A549 (cell line): Measurements from ENCODE around the gene TRIP13. TPM values are rescaled to one million over a fixed set of nuclear protein-coding genes. Genes with fewer than 3 reads are reported as not detected.

Experiments
- ATAC-seq, 2 experiments: fragments of 200-7000 bp in 1 of 2; fragments of >200 bp in 1 of 2; cut with Nextera tagmentation in 1 of 2; cut with Tn5 transposase in 1 of 2; 3 replicates each; pipeline versions ENCODE4 v1.8.0 to v1.9.1; 2018 to 2020; ENCODE audit warnings: mild to moderate bottlenecking in 1 of 2, moderate library complexity in 1 of 2
- CTCF ChIA-PET: fragments of 300-600 bp; sonication (Branson Sonifier 250); formaldehyde crosslinking; extraction: SDS; loops from one replicate; lab custom pipeline; 2021; ENCODE audit warnings: antibody characterized with exemption, inconsistent platforms; lab: Yijun Ruan, JAX
- POLR2A ChIA-PET: fragments of 350-600 bp; formaldehyde crosslinking; extraction: SDS; loops from one replicate; lab custom pipeline; 2021; ENCODE audit warnings: antibody characterized with exemption, inconsistent platforms; lab: Yijun Ruan, JAX
- DNase-seq, 2 experiments: peaks; one replicate each; pipeline versions ENCODE4 v3.0.0 to v3.0.0-alpha.2; 2011 to 2016; ENCODE audit warnings: low read depth in 1 of 2, low spot score in 1 of 2
- FAIRE-seq: peaks from 2 replicates; lab custom pipeline; 2011; peaks lifted over from hg19 to GRCh38; lab: Jason Lieb, UNC
- H3K27ac ChIP-seq, 2 experiments: fragments of >200 bp; sonication (Bioruptor Twin); formaldehyde crosslinking; 3 replicates each; pipeline ENCODE4 v1.5.1; 2016 to 2017
- H3K4me1 ChIP-seq: fragments of >200 bp; sonication (Bioruptor Twin); formaldehyde crosslinking; 3 replicates; pipeline ENCODE4 v1.6.1; 2016
- H3K4me2 ChIP-seq: fragments of >200 bp; sonication (Bioruptor Twin); formaldehyde crosslinking; 3 replicates; pipeline ENCODE4 v1.6.1; 2016
- H3K4me3 ChIP-seq: fragments of >200 bp; sonication (Bioruptor Twin); formaldehyde crosslinking; 3 replicates; pipeline ENCODE4 v1.5.1; 2016
- H3K9me3 ChIP-seq: fragments of >200 bp; sonication (Bioruptor Twin); formaldehyde crosslinking; 3 replicates; pipeline ENCODE4 v1.6.1; 2016
- CEBPB ChIP-seq, 2 experiments: fragments of >200 bp in 1 of 2; sonication (Bioruptor Twin) in 1 of 2; formaldehyde crosslinking in 1 of 2; IDR thresholded peaks; 2 replicates each; pipeline ENCODE4 v1.6.1; 2012 to 2016
- CHD2 ChIP-seq: fragments of 150-350 bp; IDR thresholded peaks from 2 replicates; pipeline ENCODE4 v1.6.1; 2014; ENCODE audit warnings: low read length; ENCODE audit not compliant: partially characterized antibody
- CTCF ChIP-seq: fragments of >200 bp; sonication (Bioruptor Twin); formaldehyde crosslinking; IDR thresholded peaks from 3 replicates; pipeline ENCODE4 v1.5.1; 2016
- E2F6 ChIP-seq: IDR thresholded peaks from 2 replicates; pipeline ENCODE4 v1.6.1; 2012; ENCODE audit warnings: low read depth, borderline replicate concordance
- EP300 ChIP-seq, 2 experiments: fragments of >200 bp; sonication (Bioruptor Twin); formaldehyde crosslinking; IDR thresholded peaks; 2 replicates in 1 of 2; 3 replicates in 1 of 2; pipeline ENCODE4 v1.6.1; 2016 to 2017
- ESRRA ChIP-seq: fragments of 150-350 bp; IDR thresholded peaks from 2 replicates; pipeline ENCODE4 v1.6.1; 2014; ENCODE audit warnings: mild to moderate bottlenecking, low read length, borderline replicate concordance
- FOSL2 ChIP-seq, 2 experiments: fragments of 450-650 bp in 1 of 2; fragments of >200 bp in 1 of 2; sonication (Bioruptor Twin) in 1 of 2; formaldehyde crosslinking; IDR thresholded peaks; 2 replicates each; pipeline versions ENCODE4 v1.5.0 to v1.6.1; 2016 to 2020; ENCODE audit warnings: mild to moderate bottlenecking in 1 of 2, moderate library complexity in 1 of 2
- GATA3 ChIP-seq: IDR thresholded peaks from 2 replicates; pipeline ENCODE4 v1.6.1; 2012; ENCODE audit warnings: borderline replicate concordance
- HMGXB4 ChIP-seq: fragments of 250-450 bp; sonication (Bioruptor Pico); IDR thresholded peaks from 2 replicates; pipeline ENCODE4 v1.5.0; 2021; ENCODE audit warnings: mild to moderate bottlenecking, moderate library complexity, borderline replicate concordance
- JUN ChIP-seq, 2 experiments: fragments of >200 bp; sonication (Bioruptor Twin); formaldehyde crosslinking; IDR thresholded peaks; 2 replicates in 1 of 2; 3 replicates in 1 of 2; pipeline ENCODE4 v1.6.1; 2016 to 2017
- KDM5A ChIP-seq: fragments of 200-600 bp; sonication (generic); IDR thresholded peaks from 2 replicates; pipeline ENCODE4 v1.6.1; 2016; ENCODE audit warnings: antibody characterized with exemption, mild to moderate bottlenecking
- MAZ ChIP-seq: fragments of 150-350 bp; IDR thresholded peaks from 2 replicates; pipeline ENCODE4 v1.6.1; 2014; ENCODE audit warnings: antibody characterized with exemption, low read depth, low read length, borderline replicate concordance
- NPAS2 ChIP-seq: fragments of 250-450 bp; sonication (Bioruptor Pico); IDR thresholded peaks from 2 replicates; pipeline ENCODE4 v1.8.0; 2022; ENCODE audit warnings: mild to moderate bottlenecking, moderate library complexity, borderline replicate concordance
- PHF8 ChIP-seq: fragments of 200-600 bp; sonication (generic); IDR thresholded peaks from 2 replicates; pipeline ENCODE4 v1.6.1; 2016; ENCODE audit warnings: low read depth, mild to moderate bottlenecking, antibody characterized with exemption, moderate library complexity, borderline replicate concordance
- RAD21 ChIP-seq, 2 experiments: fragments of >200 bp in 1 of 2; sonication (Bioruptor Twin) in 1 of 2; formaldehyde crosslinking in 1 of 2; IDR thresholded peaks in 1 of 2; conservative IDR thresholded peaks in 1 of 2; 2 replicates in 1 of 2; 3 replicates in 1 of 2; pipeline ENCODE4 v1.6.1; 2012 to 2018; ENCODE audit warnings: inconsistent platforms in 1 of 2
- RFX5 ChIP-seq: fragments of 450-650 bp; IDR thresholded peaks from 2 replicates; pipeline ENCODE4 v1.7.1; 2014; ENCODE audit warnings: antibody characterized with exemption, mild to moderate bottlenecking, moderate library complexity
- RNF2 ChIP-seq: fragments of 200-600 bp; sonication (generic); IDR thresholded peaks from 2 replicates; pipeline ENCODE4 v1.6.1; 2016; ENCODE audit warnings: low read depth, mild to moderate bottlenecking, antibody characterized with exemption, moderate library complexity, borderline replicate concordance
- SMC3 ChIP-seq: fragments of >200 bp; sonication (Bioruptor Twin); formaldehyde crosslinking; IDR thresholded peaks from 3 replicates; pipeline ENCODE4 v1.6.1; 2018; ENCODE audit warnings: inconsistent platforms
- TP53 ChIP-seq: fragments of 250-450 bp; sonication (Bioruptor Pico); IDR thresholded peaks from 2 replicates; pipeline ENCODE4 v1.5.0; 2021; ENCODE audit warnings: mild to moderate bottlenecking, moderate library complexity
- ZFP36 ChIP-seq: fragments of 450-650 bp; IDR thresholded peaks from 2 replicates; pipeline ENCODE4 v1.6.1; 2014; ENCODE audit warnings: borderline replicate concordance; ENCODE audit not compliant: partially characterized antibody
- ZNF302 ChIP-seq: fragments of 250-450 bp; sonication (Bioruptor Pico); IDR thresholded peaks from 2 replicates; pipeline ENCODE4 v1.9.0; 2021; ENCODE audit warnings: inconsistent platforms, mild to moderate bottlenecking, moderate library complexity
- ZSCAN20 ChIP-seq: fragments of 250-450 bp; sonication (Bioruptor Pico); IDR thresholded peaks from 2 replicates; pipeline ENCODE4 v1.8.0; 2022; ENCODE audit warnings: mild to moderate bottlenecking, moderate library complexity
- WGBS: methylation state at CpG from one replicate; pipeline ENCODE4 v1.1.6; 2017; ENCODE audit errors: missing lambda C conversion rate; 5-methylcytosine and 5-hydroxymethylcytosine counted together
- polyA plus RNA-seq, 4 experiments: library from polyadenylated mRNA; depleted of rRNA in 3 of 4; stranded (reverse); fragments of >200 nt; fragmentation: RNase III in 1 of 4; extraction: RNeasy Plus Mini Kit Qiagen cat#74134 plus additional on column Dnase treatment in 1 of 4; gene quantifications; 2 replicates in 3 of 4; 3 replicates in 1 of 4; pipeline ENCODE4 v1.2.3, GENCODE V29; 2011 to 2017

The TRIP13 gene
- polyA plus RNA-seq, 2 of the 4 experiments (the other 2 are of a cell fraction) = 54.0 to 62.4 TPM

GRCh38 chr5:848671-849111 lies 44.0 kb upstream of the TRIP13 start:
- WGBS = 94% methylated on average over 14 of the region's 14 CpGs
- POLR2A ChIA-PET = no interaction called here
- DNase-seq (no peak), ATAC-seq (no peak), FAIRE-seq (no peak)
- H3K27ac ChIP-seq = no peak overlapping the region
- TF ChIP-seq RAD21 (conservative IDR thresholded peaks at IDR 0.05 in 1 of 2, IDR thresholded peaks at IDR 0.05 in 1 of 2) = no peak
- TF ChIP-seq ZFP36 = no peak
- TF ChIP-seq PHF8 = no peak
- no peak for TF ChIP-seq SMC3
- no peak for TF ChIP-seq TP53 (CRISPR knock-in tag)
- TF ChIP-seq CEBPB (IDR thresholded peaks at IDR 0.05) = no peak
- no peak for TF ChIP-seq MAZ
- no peak for TF ChIP-seq EP300 (IDR thresholded peaks at IDR 0.05)
- TF ChIP-seq ZNF302 (CRISPR knock-in tag) = no peak
- CTCF ChIA-PET = interaction anchor here (0.6 kb wide), 1 partner anchor 175 kb away, joined by 4 read pairs; no protein-coding TSS in a partner anchor
- H3K4me2 ChIP-seq = no peak overlapping the region
- no peaks in the 10 kb centered on the region for H3K9me3 ChIP-seq
- H3K4me3 ChIP-seq = no peak overlapping the region
- H3K4me1 ChIP-seq = no peaks in the 10 kb centered on the region

GRCh38 chr5:849651-850301 lies 42.9 kb upstream of the TRIP13 start:
- CTCF ChIA-PET = interaction anchor here (0.6 kb wide), 1 partner anchor 457 kb away, joined by 3 read pairs; no protein-coding TSS in a partner anchor
- no peaks in the 10 kb centered on the region for H3K9me3 ChIP-seq
- 97% methylated on average over 16 of the region's 20 CpGs for WGBS
- H3K4me3 ChIP-seq = no peak overlapping the region
- ATAC-seq = no peak
- H3K4me1 ChIP-seq = no peaks in the 10 kb centered on the region
- DNase-seq = no peak
- POLR2A ChIA-PET = no interaction called here
- no peak overlapping the region for H3K27ac ChIP-seq
- FAIRE-seq = no peak
- TF ChIP-seq ZSCAN20 (CRISPR knock-in tag) (no peak), HMGXB4 (CRISPR knock-in tag) (no peak), FOSL2 (IDR thresholded peaks at IDR 0.05) (no peak), FOSL2 (CRISPR knock-in tag; IDR thresholded peaks at IDR 0.05) (no peak), GATA3 (no peak), KDM5A (no peak), ZFP36 (no peak)
- H3K4me2 ChIP-seq = no peak overlapping the region

- no peak within 1 kb of the TSS for H3K27ac ChIP-seq
- no peak within 1 kb of the TSS for H3K4me3 ChIP-seq
- no peaks in the 10 kb centered on the region for H3K4me1 ChIP-seq
- DNase-seq (no peak), ATAC-seq (no peak), FAIRE-seq (no peak)
- ChIA-PET CTCF (interaction anchor here (0.6 kb wide), 1 partner anchor 458 kb away, joined by 3 read pairs; no protein-coding TSS in a partner anchor), POLR2A (no interaction called here)
- 98% methylated on average over 26 of the region's 27 CpGs for WGBS
- TF ChIP-seq NPAS2 (CRISPR knock-in tag) (no peak), MAZ (no peak), RNF2 (no peak), CHD2 (no peak), JUN (IDR thresholded peaks at IDR 0.05) (no peak), E2F6 (no peak), FOSL2 (IDR thresholded peaks at IDR 0.05) (no peak), FOSL2 (CRISPR knock-in tag; IDR thresholded peaks at IDR 0.05) (no peak), ESRRA (no peak), CTCF (no peak), RFX5 (no peak)
- H3K9me3 ChIP-seq = no peaks in the 10 kb centered on the region
- H3K4me2 ChIP-seq = no peak within 1 kb of the TSS
Measured at GRCh38 chr5:850511-851006, 42.1 kb upstream of the TRIP13 start, which contains the start of gene ZDHHC11. TSS of gene ZDHHC11 (minus strand) at chr5:850986. CDS start at chr5:850602, 384 bp downstream.
